Fibroblast of pulmonary artery (primary cell): ENCODE results near the gene NRSN2.
"Not testable (repeated sequence)": the region's sequence is repeated elsewhere in the genome, so short reads cannot be mapped to it uniquely, and the experiment has no call there.

Experiments used
- DNase-seq: peaks from one replicate; pipeline ENCODE4 v3.0.0-alpha.2; 2010; ENCODE audit warnings: low read depth
- H3K4me3 ChIP-seq: replicated peaks from 2 replicates; pipeline ENCODE4 v1.5.1; 2011; ENCODE audit warnings: low read depth, mild to moderate bottlenecking, control low read depth, low read length, moderate library complexity
- CTCF ChIP-seq: IDR thresholded peaks from 2 replicates; pipeline ENCODE4 v1.5.1; 2011; ENCODE audit warnings: mild to moderate bottlenecking, control low read depth, low read length, inconsistent platforms; ENCODE audit errors: missing control alignments

The NRSN2 gene

GRCh38 chr20:347640-348484 is 951 bp downstream of the NRSN2 start:
- peak overlapping the region; percentile 80 for H3K4me3 ChIP-seq
- peak; percentile 96 for DNase-seq
- no peak for TF ChIP-seq CTCF

GRCh38 chr20:348972-349841 is 2.3 kb downstream of the NRSN2 start:
- TF ChIP-seq CTCF, result no peak
- DNase-seq, result no peak
- peak overlapping the region; percentile 80 for H3K4me3 ChIP-seq

GRCh38 chr20:353166-353565 is 6.3 kb downstream of the NRSN2 start:
- DNase-seq, result no peak
- H3K4me3 ChIP-seq, result no peak overlapping the region
- no peak for TF ChIP-seq CTCF

- peak; percentile 95 for TF ChIP-seq CTCF
- H3K4me3 ChIP-seq, result no peak overlapping the region
These were observed 7.5 kb downstream of the NRSN2 start for GRCh38 chr20:354298-354977.

GRCh38 chr20:356154-356553 is 9.2 kb downstream of the NRSN2 start:
- not testable (repeated sequence) for DNase-seq, H3K4me3 ChIP-seq

More at GRCh38 chr20:354298-354977, 7.5 kb downstream of the NRSN2 start:
- DNase-seq, result peak; percentile 82

- no peak overlapping the region for H3K4me3 ChIP-seq
- no peak for TF ChIP-seq CTCF
- DNase-seq, result no peak
These were observed 9.8 kb downstream of the NRSN2 start for GRCh38 chr20:356745-357144.
